Activated naive CD4-positive, alpha-beta T cell treated with anti-CD3 and anti-CD28 coated beads, Interleukin-2, amount 50 U/mL, for 72 hours (primary cell): ENCODE measurements around the gene LOXL4. TPM values are rescaled to one million over a fixed set of nuclear protein-coding genes. Genes with fewer than 3 reads are reported as not detected.

ENCODE experiments used
- ATAC-seq, 2 donors: fragments of 150-1000 bp; cut with Tn5 transposase; 2 replicates each; pipeline ENCODE4 v1.10.0; 2021; ENCODE audit warnings: mild to moderate bottlenecking in 2 of 2, moderate library complexity in 2 of 2
- DNase-seq, 2 donors: peaks; one replicate each; pipeline ENCODE4 v3.0.0; 2021 to 2022; ENCODE audit warnings: low spot score in 2 of 2
- H3K27ac Mint-ChIP-seq, 2 donors: one replicate each; pipeline ENCODE4 v1.8.0; 2022; ENCODE audit warnings: mild to moderate bottlenecking in 2 of 2, mixed read lengths in 2 of 2
- H3K36me3 Mint-ChIP-seq, 2 donors: one replicate each; pipeline ENCODE4 v1.8.0; 2022; ENCODE audit warnings: mixed read lengths in 2 of 2
- H3K9me3 Mint-ChIP-seq, 2 donors: one replicate each; pipeline ENCODE4 v1.8.0; 2022; ENCODE audit warnings: mixed read lengths in 2 of 2
- total RNA-seq, 2 donors: library from RNA; stranded (reverse); gene quantifications; one replicate each; pipeline ENCODE4 v1.2.3, GENCODE V29; 2022

The LOXL4 gene
- total RNA-seq, 2 donors from 2014 or later = not detected

GRCh38 chr10:98258683-98259454, 9.1 kb downstream of the LOXL4 start:
- no peak for DNase-seq
- no peak for ATAC-seq
- H3K9me3 Mint-ChIP-seq = no peaks in the 10 kb centered on the region
- peak overlapping the region; percentile 38 to 77 for H3K27ac Mint-ChIP-seq
- H3K36me3 Mint-ChIP-seq = no peaks in the 10 kb centered on the region

GRCh38 chr10:98257961-98258360, 10.0 kb downstream of the LOXL4 start:
- Mint-ChIP-seq H3K27ac (no peak overlapping the region), H3K9me3 (no peaks in the 10 kb centered on the region), H3K36me3 (no peaks in the 10 kb centered on the region)
- no peak for DNase-seq
- ATAC-seq = no peak

- ATAC-seq = no peak
- peak overlapping the region in 1 of 2 donors; percentile 22 for H3K27ac Mint-ChIP-seq
These were observed 10.8 kb downstream of the LOXL4 start for GRCh38 chr10:98257198-98257597.

DNA sequence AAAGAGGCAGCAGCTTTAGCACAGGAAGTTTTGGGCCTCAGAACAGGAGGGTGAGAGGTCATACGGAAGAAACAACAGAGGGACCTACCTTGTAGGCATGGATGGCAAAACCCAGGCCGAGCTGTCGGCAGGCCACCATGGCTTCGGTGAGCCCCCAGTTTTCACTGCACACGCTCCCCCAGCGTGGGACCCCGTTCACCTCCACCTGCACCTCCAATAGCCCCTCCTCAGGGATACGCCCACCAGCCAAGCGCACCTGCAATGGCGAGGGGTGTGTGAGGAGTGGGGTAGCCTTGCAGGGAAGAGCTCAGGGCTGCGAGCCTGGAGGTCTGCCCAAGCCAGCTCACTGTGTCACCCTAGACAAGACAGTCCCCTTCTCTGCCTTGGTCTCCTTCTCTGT, 11.3 kb downstream of the LOXL4 start:
- no peak for ATAC-seq
- DNase-seq = no peak
- Mint-ChIP-seq H3K27ac (no peak overlapping the region), H3K9me3 (no peaks in the 10 kb centered on the region), H3K36me3 (no peaks in the 10 kb centered on the region)

More at GRCh38 chr10:98257198-98257597, 10.8 kb downstream of the LOXL4 start:
- Mint-ChIP-seq H3K36me3 (no peaks in the 10 kb centered on the region), H3K9me3 (no peaks in the 10 kb centered on the region)
- no peak for DNase-seq

GRCh38 chr10:98255146-98255877, 12.7 kb downstream of the LOXL4 start:
- no peak for ATAC-seq
- no peak for DNase-seq
- H3K36me3 Mint-ChIP-seq = no peaks in the 10 kb centered on the region
- no peaks in the 10 kb centered on the region for H3K9me3 Mint-ChIP-seq
- no peak overlapping the region for H3K27ac Mint-ChIP-seq

DNA sequence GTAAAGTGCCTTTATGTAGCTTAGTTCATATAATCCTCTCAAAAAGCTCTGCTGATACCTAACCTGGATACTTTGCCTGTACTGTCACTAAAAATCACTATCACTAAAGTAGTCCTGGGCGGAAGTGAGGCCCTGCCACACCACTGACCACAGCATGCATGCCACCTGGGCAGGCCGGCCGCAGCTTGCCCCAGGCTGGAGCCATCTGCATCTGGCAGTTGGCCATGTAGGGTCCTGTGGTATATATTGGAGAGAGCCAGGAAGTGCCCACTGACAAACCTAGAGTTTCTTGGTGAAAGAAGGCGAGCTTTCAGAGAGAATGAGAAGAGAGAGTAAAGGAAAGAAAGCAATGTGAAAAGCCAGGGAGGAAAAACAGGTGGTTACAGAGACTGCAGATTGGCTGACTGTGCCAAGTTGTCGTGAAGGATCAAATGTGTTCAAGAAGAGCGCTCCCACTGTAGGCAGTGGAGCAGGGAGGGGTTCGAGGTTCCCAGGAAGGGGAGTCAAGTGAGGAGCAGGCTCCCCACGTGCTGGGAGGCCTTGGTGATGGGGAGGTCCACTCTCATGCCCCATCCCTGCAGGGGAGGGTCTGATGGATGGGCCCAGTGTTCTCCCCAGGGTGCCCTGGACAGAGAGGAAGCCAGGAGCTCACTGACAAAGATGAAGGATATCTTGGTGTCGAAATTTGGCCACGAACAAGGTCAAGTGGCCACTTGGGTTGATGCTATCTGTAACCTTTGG, 13.6 kb downstream of the LOXL4 start:
- H3K9me3 Mint-ChIP-seq = no peaks in the 10 kb centered on the region
- no peaks in the 10 kb centered on the region for H3K36me3 Mint-ChIP-seq
- ATAC-seq (no peak), DNase-seq (no peak)
- peak overlapping the region in 1 of 2 donors; percentile 8 for H3K27ac Mint-ChIP-seq

DNA sequence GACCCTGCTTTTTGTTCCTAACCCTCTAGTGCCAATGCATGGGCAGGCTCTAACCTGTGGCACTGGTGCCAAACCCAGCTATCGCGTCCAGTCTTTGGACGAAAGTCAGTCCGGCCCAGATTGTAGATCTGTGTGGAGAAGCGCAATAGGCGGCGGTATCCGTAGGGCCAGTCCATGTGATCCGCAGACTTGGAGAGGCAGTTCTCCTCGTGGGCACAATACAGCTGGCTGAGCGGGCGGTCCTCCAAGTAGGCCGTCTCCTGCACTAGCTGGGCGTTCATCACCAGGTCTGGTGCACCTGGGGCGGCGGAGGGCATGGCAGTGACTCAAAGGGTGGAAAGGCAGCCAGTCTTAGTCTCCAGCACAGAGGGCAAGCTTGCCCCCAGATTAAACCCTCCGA, 14.5 kb downstream of the LOXL4 start:
- no peak for DNase-seq
- H3K9me3 Mint-ChIP-seq = no peaks in the 10 kb centered on the region
- H3K36me3 Mint-ChIP-seq = no peaks in the 10 kb centered on the region
- ATAC-seq = no peak
- H3K27ac Mint-ChIP-seq = peak overlapping the region in 1 of 2 donors; percentile 34

DNA sequence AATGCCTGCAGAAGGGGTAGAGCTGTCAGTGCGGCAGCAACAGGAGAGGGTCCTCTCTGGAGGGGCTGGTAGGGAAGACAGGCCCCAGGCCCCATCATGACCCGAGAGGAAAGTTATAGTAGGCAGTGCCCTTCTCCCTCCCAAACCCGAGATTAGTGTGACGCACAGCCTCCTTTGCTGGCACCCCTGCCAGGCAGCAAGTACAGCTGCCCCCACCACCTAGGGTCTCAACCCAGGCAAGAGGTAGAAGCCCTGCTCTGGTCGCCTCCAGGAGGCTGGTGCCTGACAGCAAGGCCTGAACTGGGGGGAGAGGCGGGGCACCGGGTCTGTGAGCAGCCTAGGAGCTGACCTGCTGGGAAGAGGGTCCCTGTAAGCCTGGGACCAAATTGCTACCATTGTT, 15.5 kb downstream of the LOXL4 start:
- no peak for ATAC-seq
- Mint-ChIP-seq H3K9me3 (no peaks in the 10 kb centered on the region), H3K36me3 (peaks cover 0 to 7% of the 10 kb centered on the region in 2 donors), H3K27ac (peak overlapping the region; percentile 9 to 91)
- no peak for DNase-seq

DNA sequence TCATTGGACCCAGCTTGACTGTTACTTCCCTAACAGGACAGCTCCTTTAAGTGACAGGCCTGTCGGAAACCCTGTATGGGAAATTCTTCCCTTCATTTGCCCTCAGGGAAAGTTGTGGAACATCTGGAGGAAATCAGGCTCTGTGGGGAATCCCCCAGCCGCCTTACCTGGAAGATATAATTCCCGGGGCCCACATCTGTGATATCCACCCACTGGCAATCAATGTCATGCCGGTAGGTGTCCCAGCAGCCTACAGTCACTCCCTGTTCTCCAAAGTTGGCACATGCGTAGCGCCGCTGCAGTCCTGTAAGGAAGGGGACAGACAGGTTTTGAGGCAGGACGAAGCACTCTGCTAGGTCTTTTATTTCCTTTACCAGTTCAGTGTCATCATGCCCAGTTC, 16.6 kb downstream of the LOXL4 start:
- H3K27ac Mint-ChIP-seq = no peak overlapping the region
- no peak for ATAC-seq
- H3K9me3 Mint-ChIP-seq = no peaks in the 10 kb centered on the region
- H3K36me3 Mint-ChIP-seq = peaks cover 0 to 10% of the 10 kb centered on the region in 2 donors
- DNase-seq = no peak

DNA sequence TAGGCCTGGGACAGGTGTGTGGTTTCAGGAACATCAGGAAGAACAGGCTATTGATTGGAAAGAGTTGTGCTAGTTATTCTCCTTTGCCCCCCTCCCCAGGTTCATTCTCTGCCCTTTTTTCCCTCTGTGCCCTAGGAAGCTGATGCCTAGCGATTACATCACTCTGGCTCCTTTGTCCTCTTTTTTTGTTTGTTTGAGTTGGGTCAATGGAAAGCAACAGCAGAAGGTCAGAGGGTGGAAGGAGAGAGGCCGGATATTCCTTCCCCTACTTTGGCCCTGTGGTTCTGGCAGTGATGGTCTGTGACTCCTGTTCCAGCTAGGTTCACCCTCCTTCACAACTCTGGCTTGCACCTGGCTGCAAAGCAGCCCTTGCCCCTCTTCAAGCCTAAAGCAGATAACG, 18.9 kb downstream of the LOXL4 start:
- ATAC-seq = no peak
- peaks cover 3 to 13% of the 10 kb centered on the region in 2 donors for H3K36me3 Mint-ChIP-seq

DNA sequence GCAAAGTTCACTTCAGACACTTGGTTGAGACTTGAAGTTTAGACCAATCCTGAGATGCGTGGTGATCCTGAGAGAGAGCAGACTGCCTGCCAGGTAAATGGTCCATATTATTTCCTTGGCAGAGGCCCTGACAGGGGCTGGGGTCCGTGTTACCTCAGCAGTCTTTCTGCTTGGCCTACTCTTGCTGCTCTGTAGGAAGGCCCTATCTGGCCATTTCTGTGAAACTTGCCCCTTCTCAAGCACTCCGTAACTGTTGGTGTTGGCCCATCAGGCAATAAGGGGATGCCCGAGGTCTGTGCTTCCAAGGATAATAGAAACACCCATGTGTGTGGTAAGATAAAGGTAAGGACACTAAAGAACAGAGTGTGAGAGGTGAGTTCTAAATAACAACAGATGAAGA, 20.0 kb downstream of the LOXL4 start:
- H3K36me3 Mint-ChIP-seq = peaks cover 7 to 17% of the 10 kb centered on the region in 2 donors
- no peak overlapping the region for H3K27ac Mint-ChIP-seq
- DNase-seq (no peak), ATAC-seq (no peak)
- H3K9me3 Mint-ChIP-seq = no peaks in the 10 kb centered on the region

More for the DNA sequence above, 18.9 kb downstream of the LOXL4 start:
- no peaks in the 10 kb centered on the region for H3K9me3 Mint-ChIP-seq
- no peak for DNase-seq
- H3K27ac Mint-ChIP-seq = no peak overlapping the region

DNA sequence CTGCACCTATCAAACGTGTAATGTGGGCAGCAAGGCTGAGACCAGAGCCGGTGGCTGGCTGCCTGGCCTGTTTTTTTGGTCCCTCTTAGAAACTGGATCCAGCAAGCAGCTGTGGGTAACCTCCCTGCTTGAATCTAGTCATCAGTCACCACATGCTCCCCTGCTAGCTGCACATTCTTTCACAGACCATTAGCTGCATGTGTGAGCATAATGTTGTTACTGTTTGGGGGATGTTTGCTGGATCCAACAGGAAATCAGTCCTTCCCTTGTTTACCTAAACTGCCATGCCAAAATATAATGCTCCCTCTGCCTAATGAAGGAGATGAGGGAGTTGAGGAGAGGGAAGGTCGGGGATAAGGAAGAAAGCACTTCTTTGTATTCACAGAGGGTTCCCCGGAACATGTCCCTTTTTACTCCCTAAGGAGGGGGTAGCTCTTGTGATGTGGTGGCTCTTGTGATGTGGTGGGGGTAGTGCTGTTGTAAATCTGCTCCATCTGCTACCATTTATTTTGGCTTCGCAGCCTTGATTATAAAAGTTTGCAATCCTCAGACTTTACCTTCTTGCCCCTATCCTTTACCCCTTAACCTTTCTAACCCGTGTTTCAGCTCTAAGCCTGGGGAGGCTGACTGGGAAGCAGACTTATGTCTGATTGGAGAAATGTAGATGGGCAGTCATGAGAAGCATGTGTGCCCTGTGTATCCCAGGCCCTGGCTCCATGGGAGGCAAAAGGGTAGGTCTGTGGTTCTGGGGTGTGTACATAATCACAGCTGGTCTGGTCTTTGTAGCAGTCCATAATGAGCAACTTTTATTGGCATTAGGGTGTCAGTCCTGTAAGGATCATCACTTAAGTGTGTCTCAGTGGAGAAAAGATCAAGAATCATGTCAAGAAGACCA, 20.8 kb downstream of the LOXL4 start:
- Mint-ChIP-seq H3K9me3 (no peaks in the 10 kb centered on the region), H3K36me3 (peaks cover 7 to 22% of the 10 kb centered on the region in 2 donors), H3K27ac (peak overlapping the region; percentile 24 to 50)
- no peak for DNase-seq
- ATAC-seq = no peak

DNA sequence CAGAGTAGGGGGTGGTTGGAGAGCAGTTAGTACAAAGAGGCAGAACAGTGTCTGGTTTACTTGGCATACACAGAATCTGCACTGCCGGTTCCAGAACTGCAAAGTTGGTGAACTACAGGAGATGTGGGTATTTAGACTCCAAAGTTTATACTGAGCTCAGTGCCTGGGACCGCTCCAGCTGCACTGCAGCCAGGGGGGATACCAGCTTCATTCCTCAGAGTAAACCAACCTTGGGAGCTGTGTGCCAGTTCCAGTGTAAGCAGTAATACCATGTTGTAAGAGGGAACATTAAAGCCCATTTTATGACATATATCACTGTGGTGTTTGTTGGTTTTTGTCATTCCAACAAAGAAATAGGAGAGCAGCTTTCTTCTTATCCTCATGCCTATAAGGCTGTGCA, 23.4 kb downstream of the LOXL4 start:
- Mint-ChIP-seq H3K36me3 (peaks cover 7 to 22% of the 10 kb centered on the region in 2 donors), H3K27ac (peak overlapping the region in 1 of 2 donors; percentile 44), H3K9me3 (no peaks in the 10 kb centered on the region)
- no peak for ATAC-seq
- DNase-seq = no peak

GRCh38 chr10:98244141-98244540, 23.9 kb downstream of the LOXL4 start:
- no peaks in the 10 kb centered on the region for H3K9me3 Mint-ChIP-seq
- DNase-seq (no peak), ATAC-seq (no peak)
- H3K36me3 Mint-ChIP-seq = peaks cover 7 to 22% of the 10 kb centered on the region in 2 donors
- peak overlapping the region in 1 of 2 donors; percentile 44 for H3K27ac Mint-ChIP-seq

- ATAC-seq (no peak), DNase-seq (no peak)
- Mint-ChIP-seq H3K9me3 (no peaks in the 10 kb centered on the region), H3K36me3 (peaks cover 7 to 18% of the 10 kb centered on the region in 2 donors), H3K27ac (no peak overlapping the region)
These were observed 25.2 kb downstream of the LOXL4 start for GRCh38 chr10:98242823-98243222.

- no peak overlapping the region for H3K27ac Mint-ChIP-seq
- peaks cover 7 to 17% of the 10 kb centered on the region in 2 donors for H3K36me3 Mint-ChIP-seq
- ATAC-seq = no peak
These were observed 27.5 kb downstream of the LOXL4 start for GRCh38 chr10:98240524-98240923.

More at GRCh38 chr10:98240524-98240923, 27.5 kb downstream of the LOXL4 start:
- H3K9me3 Mint-ChIP-seq = no peaks in the 10 kb centered on the region
- DNase-seq = no peak
